ENCODE results near the gene PLEKHA6.
A peak's percentile ranks its signal among the peaks of the same experiment; 100 is the strongest.

Gene PLEKHA6

GRCh38 chr1:204308023-204308628 lies 51.6 kb downstream of the PLEKHA6 start:
- no peak for DNase-seq

GRCh38 chr1:204307334-204307883 lies 52.3 kb downstream of the PLEKHA6 start:
- no peak for DNase-seq

GRCh38 chr1:204306076-204306475 lies 53.7 kb downstream of the PLEKHA6 start:
- no peak for DNase-seq

- no peak for DNase-seq
Observed at GRCh38 chr1:204304067-204304466, 55.7 kb downstream of the PLEKHA6 start.

- no peak for DNase-seq
Observed at GRCh38 chr1:204302769-204303168, 57.0 kb downstream of the PLEKHA6 start.

GRCh38 chr1:204301171-204301957 lies 58.4 kb downstream of the PLEKHA6 start:
- no peak for DNase-seq

- no peak for DNase-seq
Observed at GRCh38 chr1:204299814-204300365, 59.8 kb downstream of the PLEKHA6 start.

GRCh38 chr1:204296431-204296988 lies 63.2 kb downstream of the PLEKHA6 start:
- peak; percentile 20 to 26 for DNase-seq

GRCh38 chr1:204295671-204296070 lies 64.1 kb downstream of the PLEKHA6 start:
- DNase-seq, result no peak

- no peak for DNase-seq
Observed at GRCh38 chr1:204294357-204294756, 65.4 kb downstream of the PLEKHA6 start.

GRCh38 chr1:204293605-204294337 lies 66.0 kb downstream of the PLEKHA6 start:
- DNase-seq, result no peak

GRCh38 chr1:204292740-204293139 lies 67.0 kb downstream of the PLEKHA6 start:
- DNase-seq, result no peak

GRCh38 chr1:204289280-204289679 lies 70.4 kb downstream of the PLEKHA6 start:
- DNase-seq, result no peak

GRCh38 chr1:204288021-204288588 lies 71.6 kb downstream of the PLEKHA6 start:
- peak; percentile 37 to 44 for DNase-seq

GRCh38 chr1:204287466-204287891 lies 72.2 kb downstream of the PLEKHA6 start:
- DNase-seq, result no peak

- DNase-seq, result peak; percentile 61 to 68
Observed at GRCh38 chr1:204286831-204287421, 72.8 kb downstream of the PLEKHA6 start.

- no peak for DNase-seq
Observed at GRCh38 chr1:204286315-204286714, 73.4 kb downstream of the PLEKHA6 start.

- no peak for DNase-seq
Observed at GRCh38 chr1:204285436-204286305, 74.1 kb downstream of the PLEKHA6 start.

- no peak for DNase-seq
Observed at GRCh38 chr1:204284929-204285328, 74.8 kb downstream of the PLEKHA6 start.

GRCh38 chr1:204283711-204284651 lies 75.7 kb downstream of the PLEKHA6 start:
- DNase-seq, result no peak

Measured in inflammatory macrophage treated with lipopolysaccharide for 1 hour (primary cell).